ENCODE results near the gene DLX6.

The DLX6 gene

DNA sequence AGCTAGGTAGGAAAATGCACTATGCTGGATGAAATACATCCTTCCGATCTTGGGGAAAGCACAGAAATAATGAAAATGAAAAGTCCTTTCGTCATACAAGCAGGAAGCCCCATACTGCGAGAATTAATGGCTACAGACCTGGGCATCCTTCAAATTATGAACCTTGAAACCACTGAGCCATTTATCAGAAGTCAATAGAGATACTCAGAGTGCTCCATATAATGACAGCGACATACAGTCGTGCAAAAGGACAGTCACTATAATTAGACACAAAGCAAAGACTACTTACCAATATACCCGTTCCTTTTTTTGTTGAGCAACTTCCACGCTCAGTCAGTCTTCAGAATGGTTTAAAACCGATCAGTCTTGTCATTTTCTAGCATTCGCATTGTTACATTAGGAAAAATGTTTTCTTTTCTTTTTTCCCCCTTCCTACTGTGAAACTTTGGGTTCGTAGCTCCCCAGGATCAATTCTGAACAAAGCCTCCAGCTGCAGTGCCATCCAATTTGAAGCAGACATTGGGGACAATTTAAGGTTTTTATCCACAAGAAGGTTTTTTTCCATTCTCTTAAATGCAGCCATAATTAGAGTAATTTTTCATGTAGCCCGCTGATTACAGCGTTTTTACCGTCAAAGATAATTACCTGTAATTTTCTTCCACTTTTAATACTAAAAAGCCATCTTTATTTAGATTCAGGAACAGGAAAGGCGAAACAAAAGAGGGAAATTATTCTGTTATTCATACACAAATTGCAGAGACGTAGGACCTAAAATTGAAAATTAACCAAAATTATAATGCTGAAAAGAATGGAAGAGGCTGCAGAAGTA lies 6.4 kb downstream of the DLX6 start:
- no peak for DNase-seq

DNA sequence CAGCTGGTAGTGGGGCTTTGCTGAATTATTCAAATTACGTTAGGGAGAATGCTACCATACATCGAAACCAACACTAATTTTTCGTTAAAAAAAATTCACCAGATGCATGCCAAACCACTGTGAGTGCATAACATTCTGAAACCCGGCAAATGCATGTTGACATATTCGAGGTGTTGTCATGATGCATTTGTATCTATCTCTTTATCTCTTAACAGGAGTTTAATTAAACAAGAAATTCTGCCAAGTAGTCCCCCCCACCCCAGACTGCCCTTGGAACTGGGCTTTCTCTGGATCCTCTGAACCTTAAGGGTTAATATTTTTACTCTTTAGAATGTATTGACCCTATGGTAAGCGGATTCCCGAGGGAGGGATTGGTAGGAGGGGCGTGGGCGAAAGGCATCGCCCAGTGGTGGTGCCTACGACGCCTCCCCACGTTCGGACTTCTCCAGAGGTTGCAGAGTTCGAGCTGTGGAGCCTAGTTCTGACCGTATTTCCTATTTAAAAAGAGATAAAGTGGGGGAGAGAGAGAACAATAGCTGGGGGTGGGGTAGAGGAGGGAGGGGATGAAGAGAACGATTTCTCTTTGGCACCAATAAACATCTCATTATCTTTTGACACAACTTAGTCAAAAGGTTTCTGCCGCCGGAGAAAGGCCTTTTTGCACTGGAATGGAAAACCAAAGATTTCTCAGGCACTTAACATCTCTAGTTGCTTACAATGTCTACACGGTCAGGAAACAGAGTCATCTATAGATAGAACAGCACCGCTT lies 7.2 kb downstream of the DLX6 start:
- DNase-seq = no peak

DNA sequence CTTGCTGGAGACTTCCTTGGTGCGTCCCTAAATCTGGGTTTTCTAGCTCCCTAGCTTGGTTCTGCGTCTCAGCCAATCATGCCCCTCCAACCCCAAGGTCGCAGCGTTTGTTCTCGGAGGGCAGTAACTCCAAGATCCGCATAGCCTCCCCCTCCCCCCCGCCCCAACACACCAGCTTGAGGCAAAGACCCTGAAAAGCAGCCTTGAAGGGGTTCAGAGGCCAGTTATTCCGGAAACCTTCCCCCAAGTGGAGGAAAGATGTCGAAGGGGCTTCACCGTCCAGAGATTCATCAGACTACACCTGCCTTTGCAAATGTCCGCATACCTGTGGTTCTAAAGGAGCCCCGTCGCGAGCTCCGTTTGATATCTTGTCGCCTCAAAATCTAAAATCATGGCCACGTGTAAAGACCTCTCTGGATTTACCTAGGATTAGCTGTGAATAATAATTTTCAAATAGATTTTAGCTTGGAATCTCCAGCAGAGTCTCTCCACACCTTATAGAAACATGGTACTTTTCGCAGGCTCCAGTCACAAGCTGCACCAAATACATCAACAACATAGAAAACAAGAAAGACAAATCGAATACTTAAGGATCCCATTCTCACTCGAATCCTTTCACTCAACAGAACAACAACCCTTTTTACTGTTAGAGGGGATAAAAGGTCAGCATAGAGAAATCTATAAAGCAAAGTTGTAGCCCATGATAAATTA lies 7.9 kb downstream of the DLX6 start:
- no peak for DNase-seq

DNA sequence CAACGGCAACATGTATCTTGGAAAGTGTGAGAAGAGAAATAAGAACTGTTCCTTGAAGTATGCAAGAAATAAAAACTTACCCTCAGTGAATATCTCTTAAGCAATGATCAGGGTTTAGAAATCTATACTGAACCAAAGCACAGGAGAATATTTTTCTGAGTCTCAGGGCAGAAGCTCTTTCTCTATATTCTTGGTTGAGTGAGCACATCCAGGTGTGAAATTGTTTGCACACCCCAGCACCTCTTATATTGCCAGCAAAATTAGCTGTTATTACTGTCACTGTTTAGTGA lies 8.4 kb downstream of the DLX6 start:
- DNase-seq = no peak

DNA sequence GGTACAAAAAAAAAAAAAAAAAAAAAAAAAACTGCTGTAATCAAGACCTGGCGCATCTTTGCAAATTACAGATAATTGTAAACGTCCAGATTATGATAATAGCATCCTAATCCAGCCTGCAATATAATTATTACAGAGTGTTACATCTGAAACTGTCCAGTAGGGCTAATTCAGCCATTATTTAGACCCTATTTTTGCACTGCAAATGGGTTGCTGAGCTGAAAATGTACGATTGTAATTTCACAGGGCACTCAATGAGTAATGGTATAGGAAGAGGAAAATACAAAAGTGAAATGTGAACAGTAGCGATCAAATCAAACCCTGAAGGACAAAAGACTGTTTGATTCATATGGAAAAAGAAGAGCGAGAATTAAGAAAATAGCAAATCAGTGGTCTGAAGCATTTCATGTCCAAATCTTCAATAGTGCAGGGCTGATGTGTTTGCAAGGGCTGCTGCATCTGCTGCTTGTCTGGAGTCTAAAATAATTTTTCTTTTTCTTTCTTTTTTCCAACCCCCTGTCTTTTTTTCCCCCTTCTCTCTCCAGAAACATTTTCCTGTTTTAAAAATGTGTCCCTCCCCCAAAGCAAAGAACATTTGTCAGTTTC lies 8.9 kb downstream of the DLX6 start:
- no peak for DNase-seq

DNA sequence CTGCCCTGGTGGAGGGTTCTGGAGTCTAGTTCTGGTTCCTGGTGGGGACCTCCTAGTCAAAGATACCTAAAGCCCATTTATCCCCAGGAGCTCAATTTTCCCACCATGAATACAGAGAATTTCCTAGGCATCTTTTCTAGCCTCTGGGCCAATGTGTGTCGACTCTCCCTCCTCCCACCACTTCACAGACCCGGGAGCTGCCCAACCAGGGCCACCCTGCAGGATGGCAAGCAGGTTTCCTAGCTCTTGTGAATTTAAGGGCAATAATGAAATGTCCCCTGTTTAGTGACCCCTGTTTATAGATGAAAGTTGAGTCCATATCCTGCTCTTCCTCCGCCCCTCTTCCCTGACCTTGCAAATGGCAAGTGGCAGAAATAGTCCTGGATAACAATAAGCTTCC lies 9.9 kb downstream of the DLX6 start:
- DNase-seq = no peak

DNA sequence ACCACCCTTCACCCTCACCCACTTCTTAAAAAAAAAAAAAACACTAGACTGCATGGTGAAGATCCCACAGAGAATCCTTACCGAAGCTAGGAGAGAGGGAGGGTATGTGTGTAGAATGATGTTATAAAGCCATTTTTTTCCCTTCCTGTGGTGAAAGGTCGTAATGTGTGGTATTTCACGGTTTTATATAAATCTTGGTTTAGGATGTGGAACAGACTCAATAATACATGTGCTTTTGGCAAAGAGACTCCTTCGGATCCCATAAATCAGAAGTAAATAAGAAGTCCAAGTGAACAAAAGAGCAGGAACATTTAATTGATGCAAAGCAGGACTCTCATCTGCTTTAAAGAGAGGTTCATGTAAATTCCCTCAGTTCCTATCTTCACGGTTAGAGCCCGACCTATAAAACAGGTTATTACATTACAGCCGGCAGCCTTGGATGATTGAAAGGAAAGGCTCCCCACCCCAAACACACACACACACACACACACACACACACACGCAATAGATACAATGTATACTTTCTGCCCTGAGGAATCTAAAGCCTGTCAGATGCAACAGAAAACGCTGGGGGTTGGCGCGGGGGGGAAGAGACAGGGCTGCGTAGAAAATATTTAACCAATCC lies 10.5 kb downstream of the DLX6 start:
- DNase-seq = no peak

DNA sequence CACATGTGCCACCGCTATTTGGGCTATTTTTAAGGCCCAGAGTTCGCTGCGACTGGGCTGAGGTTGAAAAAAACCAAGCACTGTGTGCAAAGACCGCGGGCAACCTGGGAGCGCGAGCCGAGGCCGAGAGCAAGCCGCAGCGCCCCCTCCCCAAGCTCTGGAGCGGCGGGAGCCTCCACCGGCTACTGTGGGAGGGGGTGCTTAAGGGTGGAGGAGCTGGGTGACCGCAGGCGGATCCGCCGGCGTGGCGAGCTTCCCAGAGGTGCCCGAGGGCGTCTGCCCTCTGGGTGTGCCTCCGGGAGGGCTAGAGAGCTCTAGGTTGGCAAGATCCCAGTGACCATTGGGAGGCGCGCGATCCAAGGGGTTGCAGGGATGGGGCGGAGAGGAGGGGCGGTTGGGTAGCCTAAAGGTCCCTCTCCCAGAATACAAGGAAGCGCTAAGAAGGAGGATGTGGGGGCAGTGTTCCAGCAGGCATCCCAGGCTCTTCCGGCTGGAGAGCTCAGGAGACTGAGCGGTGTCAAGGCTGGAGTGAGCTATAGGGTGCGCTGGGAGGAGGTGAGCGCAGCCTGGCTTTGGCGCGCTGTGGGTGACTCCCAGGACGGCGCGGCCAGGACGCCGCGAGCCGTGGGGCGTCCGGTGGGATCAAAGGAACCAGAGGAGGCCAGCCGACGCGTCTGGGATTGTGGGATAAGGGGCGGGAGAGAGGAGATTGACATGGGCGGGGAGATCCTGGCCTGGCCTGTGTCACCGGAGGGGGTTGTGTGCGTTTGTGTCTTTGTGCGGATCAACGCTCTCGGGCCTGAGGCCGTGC lies 11.2 kb downstream of the DLX6 start:
- DNase-seq = peak; percentile 16

DNA sequence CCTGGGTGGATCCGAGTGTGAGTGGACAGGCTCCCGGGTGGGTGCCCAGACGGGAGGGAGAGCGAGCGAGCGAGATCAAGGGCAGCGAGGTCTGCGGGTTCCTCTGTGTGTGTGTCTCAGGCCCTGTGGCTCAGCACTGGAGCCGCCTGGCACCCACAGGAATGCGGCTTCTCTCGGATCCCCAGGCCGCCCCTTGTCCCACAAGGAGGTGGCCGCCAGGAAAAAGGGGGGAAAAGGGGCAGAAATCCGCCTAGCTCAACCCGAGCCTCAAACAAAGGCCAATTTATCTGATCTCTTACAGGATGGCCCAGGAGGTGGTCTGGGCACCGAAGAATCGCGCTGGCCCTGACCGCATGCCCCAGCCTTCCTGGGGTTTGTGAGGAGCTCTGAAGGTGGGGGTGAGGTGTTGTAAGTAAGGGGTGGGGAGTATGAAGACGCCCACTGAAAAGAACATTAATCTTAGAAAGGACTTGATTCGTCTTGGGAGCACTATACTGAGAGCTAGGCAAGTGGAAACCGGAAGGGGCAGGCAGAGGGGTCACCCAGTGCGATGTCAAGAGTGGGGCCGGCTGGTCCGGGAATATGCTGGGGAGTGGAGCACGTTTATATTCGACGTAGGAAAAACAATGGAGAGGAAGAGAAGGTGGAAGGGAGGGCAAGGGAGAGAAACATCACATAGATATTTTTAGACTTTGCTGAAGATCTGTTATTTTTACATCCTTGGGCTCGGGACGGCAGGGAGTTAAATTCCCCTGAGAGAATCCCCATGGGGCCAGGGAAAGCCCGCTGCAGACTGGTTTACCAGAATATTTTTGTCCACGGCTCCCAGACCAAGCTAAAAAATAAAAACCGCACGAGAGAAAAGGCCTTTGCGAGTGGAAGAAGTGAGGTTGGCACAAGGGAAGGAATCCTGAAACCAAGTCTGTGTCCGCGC lies 12.1 kb downstream of the DLX6 start:
- no peak for DNase-seq

DNA sequence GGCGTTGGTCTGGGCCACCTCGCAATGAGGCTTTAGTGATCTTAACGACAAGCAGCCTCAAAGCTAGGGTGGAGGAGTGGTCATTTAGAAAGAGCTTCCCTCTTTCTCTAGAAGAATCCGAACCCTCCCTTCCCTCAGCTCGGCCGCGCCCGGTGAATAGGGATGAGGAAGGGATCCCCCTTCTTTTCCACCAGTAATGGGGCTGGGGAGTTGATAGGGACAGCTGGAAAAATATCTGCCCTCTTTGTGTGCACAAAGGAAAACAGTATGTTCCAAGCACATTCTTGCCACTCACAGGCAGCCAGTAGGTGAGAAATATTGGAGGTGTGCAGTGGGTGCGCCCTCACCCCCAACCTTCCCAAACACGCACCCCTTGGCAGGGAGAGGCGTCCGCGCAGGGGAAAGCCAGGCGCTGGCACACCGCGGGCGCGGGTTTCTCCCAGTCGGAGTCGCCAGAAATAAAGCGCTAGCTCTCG lies 12.8 kb downstream of the DLX6 start:
- DNase-seq = no peak

DNA sequence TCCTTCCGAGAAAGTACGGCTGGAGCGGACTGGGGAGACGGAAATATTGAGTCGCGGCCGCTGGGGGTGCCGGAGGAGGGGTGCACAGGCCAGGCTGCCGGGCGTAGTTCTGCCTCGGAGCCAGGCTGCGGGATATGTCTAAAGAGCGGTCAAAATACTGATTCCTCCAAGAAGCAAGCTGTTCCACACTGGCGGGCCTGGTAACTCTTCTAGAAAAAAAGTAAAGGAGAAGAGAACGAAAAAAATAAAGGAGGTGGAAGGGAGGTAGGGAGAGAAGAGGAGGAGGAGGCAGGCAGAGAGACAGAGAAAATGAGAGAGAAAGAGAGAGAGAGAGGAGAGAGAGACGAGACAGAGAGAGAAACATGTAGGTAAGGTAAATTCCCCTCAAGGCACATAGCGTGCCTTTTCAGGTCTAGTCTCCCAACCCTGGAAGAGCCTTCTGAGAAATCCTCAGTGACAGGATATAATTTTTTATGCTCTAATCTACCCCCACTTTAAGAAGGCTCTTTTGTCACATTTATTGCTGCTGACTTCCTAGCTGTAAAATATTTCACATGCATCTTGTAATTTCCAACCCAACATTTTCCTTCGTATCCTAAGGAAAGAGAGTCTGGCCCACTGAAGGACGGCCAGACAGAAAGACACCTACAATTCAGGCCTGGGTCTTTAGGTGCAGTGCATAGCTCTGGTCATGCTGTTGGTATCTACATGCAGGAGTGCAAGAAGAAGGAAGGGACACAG lies 13.6 kb downstream of the DLX6 start:
- DNase-seq = no peak

DNA sequence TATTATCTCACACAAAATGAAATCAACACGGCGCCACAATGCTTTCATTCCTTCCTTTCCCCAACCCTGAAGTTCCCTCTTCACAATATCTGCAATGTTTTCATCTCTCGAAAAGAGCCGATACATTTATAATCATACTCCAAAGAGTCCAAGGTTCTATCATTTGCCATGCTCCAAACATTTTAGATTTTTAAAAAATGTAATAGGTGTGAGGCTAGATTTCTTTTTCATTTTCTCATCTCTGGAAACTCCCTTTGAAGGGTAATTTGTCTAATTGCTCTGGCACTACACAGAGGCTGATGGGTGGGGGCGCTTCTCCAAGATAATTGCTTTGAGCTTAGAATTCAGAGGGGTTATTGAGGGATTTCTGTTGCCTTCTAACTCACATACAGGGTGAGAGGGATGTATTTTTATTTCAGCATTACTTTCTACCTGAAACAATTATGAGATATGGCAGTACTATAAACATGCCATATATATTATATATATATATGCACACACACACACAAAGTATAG lies 14.4 kb downstream of the DLX6 start:
- DNase-seq = no peak

DNA sequence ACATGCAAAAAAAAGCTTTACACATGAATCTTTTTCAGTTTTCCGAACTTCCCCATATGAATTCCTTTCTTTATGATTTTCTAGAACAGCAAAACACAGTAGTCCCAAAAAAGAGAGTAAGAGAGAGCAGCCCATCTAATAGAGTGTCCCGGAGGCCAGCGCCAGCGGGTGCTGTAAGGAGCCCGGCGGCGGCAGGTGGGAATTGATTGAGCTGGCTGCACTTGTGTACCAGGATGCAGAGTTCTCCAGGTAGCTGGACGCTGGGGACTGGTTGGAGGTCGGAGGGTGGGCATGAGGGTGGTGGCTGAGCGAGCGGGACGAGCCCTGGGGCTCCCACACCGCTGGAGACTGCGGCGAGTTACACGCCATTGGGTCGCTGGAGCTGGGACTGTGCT lies 15.2 kb downstream of the DLX6 start:
- DNase-seq = no peak

DNA sequence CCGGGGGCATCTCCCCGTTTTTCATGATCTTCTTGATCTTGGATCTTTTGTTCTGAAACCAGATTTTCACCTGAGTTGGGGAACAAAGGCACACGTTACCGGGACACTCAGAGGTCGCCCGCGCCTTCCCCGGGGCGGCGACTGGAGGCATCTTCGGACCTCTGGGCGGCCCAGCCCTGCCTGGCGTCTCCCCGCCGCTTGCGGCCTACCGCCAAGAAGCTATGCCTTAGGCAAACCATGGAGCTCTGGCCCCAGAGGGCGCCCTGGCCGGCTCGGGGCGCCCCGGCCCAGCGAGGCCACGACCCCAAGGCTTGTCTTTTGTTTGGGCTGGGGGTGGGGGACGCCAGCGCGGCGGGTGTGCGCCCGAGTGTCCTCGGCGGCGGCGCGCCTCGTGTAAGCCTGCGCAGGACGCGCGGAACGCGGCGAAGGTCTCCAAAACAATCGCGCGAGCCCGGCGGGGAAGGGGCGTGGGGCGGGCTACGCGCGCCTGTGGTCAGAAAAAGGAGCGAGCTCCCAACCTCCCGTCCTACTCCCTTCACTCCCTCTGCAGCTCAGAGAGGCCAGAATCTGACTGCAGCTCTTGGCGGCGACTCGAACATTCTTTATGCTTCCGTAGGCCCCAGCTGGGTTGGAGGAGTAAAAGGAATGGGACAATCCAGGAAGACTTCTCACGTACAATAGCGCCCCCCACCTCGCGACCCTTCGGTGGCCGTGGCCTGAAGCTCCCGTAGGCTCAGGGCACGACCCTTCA lies 15.8 kb downstream of the DLX6 start:
- DNase-seq = no peak

DNA sequence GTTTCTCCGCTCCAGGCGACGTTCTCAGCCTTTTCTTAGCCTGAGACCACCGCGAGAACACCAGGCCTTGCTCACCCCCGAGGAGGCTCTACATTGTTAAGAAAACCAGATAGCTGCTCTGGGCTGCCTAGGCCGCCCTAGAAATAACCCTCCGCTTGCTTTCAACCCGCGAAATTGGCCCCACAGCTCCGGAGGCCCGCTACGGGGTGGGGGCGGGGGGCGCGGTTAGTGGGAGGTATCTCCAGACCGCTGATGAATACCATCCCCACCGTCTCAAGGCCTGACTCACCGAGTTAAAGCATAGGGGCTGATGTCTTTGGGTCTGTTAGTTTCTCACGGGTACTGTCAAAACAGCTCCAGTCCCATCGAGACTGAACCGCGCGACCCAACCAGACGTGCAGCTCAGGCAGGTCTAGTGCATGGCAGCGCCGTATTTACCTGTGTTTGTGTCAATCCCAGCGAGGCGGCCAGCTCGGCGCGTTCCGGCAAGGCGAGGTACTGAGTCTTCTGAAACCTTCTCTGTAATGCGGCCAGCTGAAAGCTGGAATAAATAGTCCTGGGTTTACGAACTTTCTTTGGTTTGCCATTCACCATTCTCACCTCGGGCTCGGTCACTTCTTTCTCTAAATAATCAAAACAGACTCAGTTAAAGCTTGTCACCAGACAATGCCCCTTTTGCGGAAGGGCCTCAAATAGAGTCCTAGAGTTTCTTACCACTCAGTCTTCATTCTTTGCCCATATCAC lies 16.6 kb downstream of the DLX6 start:
- DNase-seq = no peak

DNA sequence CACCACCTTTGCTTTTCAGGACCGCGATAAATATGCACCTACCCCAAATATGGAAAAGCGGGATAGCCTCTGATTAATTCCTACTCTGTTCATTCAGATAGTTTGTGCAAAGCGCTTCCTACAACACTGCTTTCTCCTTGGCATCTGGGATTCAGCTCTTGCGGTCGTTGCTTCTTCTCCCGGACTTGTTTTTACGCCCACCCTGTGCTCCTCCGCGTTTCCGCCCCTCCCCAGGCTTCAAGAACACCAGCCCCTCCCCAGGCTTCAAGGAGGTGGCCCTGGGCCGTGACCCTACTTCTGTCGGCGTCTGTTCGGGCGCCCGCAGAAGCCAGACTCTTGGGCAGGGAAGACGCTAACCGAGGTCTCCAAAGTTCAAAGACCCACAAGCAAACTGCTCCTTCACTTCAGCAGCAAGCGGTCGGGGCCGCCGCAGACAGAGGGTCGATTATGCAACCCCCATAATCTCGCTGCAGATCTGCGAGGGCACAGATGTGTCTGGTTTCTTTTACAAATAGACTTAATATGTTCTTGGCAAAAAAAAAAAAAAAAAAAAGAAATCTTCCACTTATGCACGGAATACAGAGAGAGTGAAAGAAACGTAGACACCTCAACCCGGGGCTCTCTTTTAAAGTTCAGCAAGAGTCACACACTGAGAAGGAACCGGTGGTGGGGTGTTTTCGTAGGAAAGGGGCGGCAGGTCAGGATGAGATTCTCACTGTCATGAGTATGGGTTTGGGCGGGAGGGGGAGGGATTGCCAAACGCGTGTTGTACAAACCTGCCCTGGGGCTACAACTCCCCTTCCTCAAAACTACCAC lies 17.3 kb downstream of the DLX6 start:
- DNase-seq = no peak

Measured in NCI-H524 treated with DMSO at 0.1 percent for 48 hours (cell line).